GDM1 (cell line): ENCODE measurements around the gene HOXD3.

Experiments
- DNase-seq: peaks from one replicate; lab custom pipeline; 2025; lab: John Stamatoyannopoulos, UW

Gene HOXD3

DNA sequence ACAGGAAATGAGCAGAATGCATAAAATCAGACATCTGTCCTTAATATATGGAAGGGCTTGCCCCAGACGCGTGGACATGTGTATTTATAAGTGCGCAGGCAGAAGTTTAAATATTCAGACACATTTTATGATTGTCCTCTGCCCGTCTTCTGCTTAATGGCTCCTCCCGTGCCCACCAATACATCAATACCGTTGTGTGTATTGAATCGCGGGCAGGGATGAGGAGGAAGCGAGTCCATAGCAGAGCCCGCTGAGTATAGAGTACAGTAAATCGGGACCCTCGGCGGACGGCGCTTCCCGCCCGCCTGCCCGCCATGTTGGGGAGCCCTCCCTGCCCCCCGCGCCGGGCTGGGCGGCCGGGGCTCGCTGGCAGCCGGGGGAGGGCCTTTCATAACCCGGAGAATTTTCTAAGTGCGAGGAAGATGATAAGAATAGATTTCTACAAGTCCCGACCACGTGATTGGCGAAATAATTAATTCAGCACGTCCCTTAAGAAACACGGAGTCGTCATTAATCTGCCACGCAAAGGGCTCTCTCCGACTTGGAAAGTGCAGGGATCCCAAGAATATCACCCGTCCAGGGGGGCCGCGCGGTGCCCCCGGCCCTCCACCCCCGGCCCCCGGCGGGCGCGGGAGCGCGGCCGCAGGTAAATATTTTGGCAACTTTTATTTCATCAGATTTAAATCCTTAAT, at the start of gene HOXD3:
HOXD3 (plus strand) TSS at position 501 of the 692 bp plus-strand sequence. CDS start 11,808 bp downstream, outside the sequence.
- no peak for DNase-seq

DNA sequence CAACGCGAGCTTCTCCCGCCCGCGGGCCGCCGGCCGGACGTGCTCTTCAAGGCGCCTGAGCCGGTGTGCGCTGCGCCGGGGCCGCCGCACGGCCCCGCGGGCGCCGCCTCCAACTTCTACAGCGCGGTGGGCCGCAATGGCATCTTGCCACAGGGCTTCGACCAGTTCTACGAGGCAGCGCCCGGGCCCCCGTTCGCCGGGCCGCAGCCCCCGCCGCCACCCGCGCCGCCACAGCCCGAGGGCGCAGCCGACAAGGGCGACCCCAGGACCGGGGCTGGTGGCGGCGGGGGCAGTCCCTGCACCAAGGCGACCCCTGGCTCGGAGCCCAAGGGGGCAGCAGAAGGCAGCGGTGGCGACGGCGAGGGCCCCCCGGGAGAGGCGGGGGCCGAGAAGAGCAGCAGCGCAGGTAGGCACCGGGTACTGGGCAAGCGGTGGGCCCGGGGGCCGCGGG, 49.4 kb upstream of the HOXD3 start:
- no peak for DNase-seq

DNA sequence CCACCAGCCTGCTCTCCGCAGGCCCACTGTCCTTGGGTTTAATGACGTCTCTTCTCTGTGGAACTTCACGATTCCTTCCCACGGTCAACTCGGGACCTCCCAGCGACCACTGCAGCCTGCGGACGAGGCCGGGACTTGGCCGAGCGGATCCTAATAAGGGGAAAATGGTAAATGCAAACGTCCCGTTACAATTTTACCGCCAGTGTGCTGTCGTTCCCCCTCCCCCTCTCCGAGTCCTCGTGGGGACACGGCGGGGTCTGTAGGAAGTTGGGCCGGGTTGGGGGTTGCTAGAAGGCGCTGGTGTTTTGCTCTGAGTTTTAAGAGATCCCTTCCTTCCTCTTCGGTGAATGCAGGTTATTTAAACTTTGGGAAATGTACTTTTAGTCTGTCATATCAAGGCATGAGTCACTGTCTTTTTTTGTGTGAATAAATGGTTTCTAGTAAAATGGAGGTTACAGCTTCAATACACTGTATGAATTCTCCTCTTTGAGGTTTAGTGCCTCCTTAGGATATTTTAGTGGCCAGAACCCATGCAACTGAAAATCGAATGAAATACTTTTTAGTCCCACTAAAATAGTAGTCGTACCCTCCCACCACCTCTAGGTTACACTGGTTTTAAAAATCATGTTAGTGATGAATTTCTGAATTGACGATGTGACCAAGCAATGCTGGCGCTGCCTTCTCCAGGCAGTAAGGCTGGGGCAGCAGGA, 47.8 kb upstream of the HOXD3 start:
- no peak for DNase-seq

DNA sequence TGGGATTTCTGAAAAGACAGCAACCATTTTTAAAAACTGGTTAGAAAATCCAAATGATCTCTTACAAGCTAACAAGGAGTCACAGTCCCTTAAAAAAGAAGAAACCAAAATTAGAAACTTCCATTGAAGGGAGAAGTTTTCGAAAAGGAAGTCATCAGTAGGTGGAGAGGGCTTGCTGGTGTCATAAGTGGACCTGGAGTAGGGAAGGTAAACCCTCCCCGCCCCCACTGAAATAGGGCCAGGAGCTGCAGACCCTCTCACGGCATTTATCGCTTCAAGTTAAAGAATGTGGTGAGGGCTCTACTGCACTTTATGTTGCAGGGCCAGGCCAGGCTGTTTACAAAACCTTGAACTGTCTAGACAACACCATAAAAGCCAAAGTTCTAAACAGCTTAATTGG, 47.2 kb upstream of the HOXD3 start:
- DNase-seq = no peak

DNA sequence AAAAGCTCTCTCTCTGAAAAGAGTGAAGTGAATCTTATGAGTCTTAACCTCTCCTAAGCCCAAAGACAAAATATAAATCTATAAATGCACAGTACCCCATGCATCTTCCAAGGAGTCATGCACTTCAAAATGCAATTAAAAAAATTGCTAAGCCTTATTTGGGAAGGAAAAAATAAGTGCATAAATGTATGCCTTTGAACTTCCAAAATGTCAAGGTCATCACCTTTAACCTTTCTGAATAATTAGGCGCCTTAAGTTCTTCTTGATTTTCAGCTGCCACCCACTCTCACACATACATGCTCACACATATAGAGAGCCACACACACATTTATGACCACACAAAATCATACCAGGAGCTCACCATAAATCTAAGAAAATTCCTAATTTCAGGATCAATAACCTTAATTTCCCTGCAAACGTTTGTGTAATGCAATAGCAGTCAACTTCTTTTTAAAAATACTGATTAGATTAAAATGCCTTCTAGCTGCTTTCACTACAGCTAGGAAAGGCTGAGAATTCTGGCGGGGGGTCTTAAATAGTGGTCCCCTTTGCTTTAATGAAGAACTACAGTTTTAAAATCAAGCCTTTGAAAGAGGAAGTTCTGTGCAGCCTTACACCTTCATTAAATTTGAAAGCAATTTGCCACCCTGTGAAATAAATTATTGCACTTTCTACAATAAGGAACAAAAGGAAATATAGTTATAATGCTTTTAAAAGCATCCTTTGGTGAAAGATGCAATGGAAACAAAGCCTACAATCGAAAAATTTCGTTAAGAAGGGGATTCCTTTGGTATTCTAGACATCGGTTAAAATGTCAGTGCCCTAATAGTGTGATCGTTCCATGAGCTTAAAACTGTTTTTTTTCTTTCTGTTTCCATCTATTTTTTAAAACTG, 46.4 kb upstream of the HOXD3 start:
- no peak for DNase-seq

DNA sequence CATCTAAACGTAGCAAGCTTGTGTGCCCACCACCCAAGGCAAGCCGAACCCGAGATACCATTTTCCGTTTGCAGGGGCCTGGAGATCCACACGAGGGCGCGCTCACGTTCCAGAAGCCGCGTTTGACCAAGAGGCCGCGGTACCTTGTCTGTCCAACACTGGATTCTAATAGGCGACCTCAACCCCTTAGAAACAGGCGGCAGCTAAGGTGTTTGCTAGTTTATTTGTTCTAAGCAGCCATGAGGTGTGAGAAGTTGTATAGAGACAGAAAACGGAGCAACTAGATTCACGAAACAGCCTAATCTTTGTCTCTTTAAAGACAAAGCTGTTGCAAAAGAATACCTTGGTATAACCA, 45.8 kb upstream of the HOXD3 start:
- DNase-seq = no peak

DNA sequence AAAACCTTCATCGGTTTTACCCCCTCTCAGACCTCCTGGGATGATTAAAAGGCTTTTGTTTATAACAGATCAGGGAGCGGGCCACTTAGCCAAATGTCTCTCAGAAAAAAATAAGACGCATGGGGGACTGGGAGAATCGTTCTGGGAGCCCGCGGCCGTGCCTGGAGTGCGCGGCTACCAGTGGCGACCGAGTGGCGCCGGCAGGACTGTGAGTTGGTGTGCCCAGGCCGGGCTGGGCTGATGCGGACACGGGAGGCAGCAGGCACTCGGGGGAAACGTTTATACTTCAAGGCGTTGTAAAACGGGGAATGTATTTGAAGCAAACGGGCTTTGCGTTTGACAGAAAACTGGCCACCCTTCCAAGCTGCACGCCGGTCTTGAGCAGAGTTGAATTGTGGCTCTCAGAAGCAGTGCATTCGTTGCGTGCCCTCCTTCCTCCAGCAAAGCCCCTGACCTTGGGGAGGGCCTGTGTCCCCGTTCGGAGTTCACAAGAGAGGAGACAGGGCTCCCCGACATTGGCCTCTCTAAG, 45.2 kb upstream of the HOXD3 start:
- no peak for DNase-seq

DNA sequence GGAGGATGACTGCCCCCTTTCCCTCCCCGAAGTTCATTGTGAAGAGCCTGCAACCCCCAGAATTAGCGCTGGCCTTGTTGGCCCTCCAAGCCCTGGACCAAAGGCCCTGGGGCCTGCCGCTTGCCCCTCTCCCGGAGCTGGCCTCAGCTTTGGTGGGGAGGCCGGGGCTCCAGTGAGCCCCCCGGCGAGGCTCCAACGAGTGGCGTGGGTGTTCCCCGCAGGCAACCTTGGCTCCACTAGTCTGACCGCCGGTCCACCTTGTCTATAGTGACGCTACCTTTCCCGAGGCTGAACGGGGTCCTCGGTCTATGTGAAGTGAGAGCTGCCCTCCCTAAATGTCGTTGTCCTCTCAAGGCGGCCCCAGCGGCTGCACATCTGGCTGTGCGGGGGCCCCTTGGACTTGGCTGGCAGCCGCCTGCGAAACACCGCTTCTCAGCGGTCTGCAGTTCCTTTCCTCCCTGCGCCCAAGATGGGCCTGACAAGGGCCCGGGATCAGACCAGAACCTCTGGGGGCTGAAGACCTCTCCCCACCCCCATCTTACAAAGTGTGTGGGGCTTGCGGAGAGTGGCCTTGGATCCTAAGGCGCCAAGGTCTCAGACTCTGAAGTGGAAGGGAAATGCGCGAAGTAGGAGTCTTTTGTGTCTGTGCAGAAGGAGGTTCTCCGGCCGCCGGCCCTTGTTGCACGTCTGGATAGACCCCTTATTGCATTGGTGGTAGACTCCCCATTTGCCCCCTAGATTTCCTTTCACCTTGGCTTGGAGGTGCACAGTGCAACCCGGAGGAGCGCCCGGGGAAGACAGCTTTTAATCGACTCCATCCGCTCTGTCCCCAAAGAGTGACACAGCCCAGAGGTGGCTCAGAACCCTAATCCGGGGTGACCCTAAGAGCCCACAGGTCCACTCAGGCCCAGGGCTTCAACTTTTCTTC, 44.5 kb upstream of the HOXD3 start:
- no peak for DNase-seq

DNA sequence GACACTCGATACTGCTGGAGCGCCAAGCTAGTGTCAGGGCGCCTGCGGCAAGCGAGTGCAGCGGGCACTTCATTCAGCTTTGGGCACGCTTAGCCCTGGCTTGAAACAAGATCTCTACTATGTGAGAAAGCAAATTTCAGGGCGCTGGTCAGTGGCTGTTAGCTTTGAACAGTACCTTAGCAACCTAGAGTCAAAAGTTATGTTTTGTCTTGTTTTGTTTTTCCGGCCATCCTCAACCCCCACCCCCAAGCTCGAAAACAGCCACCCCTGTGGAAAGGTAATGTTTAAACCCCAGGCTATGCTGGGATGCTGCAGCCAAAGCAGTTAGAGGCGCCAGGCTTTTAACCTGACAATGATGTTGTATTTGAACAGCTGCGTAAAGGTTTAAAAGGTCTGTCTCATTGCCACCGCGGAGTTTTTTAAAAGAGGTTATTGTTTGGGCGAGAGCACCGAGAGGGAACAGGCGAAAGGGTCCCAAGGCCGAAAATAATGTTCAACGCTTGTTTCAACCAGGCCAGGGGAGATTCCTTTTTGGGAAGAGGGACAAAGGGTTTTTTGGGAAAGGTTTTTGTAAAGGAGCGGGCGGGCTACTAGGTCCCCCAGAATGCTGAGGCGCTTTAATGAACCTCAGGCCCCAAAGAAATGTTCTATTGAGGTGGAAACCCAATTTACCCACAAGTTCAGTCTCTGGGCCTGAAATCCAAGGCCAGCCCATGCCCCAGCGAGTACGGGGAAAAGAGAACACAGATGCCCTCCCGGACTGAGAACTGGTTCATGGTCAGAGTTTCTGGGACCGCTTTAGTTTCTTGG, 42.8 kb upstream of the HOXD3 start:
- DNase-seq = no peak

DNA sequence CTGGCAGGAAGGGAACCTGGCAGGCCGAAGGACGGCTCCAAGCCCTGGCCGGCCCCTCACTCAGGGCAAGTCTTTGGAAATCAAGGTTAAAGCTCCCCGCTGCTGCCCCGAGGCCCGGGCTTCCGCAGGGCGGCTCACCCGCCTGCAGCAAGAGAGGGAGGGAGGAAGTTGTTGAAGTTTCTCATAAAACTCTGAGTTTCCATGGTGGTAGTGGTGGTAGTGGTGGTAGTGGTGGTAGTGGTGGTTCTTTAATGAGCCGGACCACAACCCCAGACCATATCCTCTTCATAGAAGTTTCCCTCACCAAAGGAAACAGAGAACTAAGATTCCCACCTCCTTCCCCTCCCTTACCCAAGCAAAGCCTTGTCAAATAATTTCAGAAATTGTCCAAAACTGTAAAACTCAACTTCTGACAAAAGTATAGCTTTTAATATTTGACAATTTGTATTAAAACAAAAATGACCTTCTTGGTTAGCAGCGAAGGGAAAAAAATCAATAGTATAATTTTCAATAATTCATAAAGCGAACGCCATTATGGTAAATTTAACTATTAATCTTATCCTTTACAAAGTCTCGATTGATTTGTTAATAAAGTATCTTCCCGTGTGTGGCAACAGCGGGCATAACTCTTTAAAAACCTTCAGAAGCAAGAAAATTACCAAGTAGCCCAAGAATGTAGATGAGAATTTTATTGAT, 42.0 kb upstream of the HOXD3 start:
- no peak for DNase-seq

DNA sequence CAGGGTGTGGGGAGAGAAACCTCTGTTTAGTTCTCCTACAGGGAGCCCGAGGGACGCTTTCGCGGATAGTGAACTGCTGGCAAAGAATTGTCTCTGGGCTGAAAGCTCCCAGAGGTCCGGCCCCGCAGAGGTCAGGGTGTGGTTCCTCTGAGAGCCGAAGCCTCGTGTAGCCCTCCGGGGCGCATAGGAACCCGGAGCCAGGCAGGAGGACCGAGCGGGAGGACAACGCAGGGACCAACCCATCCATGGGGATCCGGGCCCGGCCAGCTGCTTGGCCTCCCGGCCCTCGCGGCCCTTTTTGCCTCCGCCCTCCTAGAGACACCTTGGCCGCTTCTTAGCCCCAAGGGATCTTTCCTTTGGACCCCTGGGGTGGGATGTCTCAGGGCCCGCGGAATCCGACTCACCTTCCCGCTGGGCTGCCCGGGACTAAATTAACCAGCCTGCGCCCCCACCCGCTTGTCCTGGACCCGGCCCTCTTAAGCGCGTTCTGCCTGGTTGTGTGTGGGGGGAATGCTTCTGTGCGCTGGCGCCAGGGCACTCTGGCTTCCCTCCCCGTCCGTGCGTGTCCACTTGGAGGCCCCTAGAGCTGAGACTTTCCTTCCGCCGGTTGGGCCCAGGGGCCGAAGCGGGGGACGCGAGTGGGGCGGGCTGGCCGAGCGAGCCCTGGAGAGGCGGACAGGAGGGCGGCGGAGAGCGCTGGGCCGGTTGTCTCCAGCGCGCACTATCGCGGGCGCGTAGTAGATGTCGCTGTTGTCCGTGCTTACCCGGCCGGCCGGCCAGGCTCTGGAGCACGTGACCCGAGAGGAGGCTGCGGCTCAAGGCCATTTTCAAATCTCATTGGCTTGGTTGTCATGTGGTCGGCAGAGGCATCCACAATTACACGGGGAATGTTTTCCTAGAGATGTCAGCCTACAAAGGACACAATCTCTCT, 41.0 kb upstream of the HOXD3 start, which contains the start of gene HOXD10:
HOXD10 (plus strand) TSS at position 896 of the 931 bp plus-strand sequence. CDS start 56 bp downstream, outside the sequence.
- DNase-seq = no peak

DNA sequence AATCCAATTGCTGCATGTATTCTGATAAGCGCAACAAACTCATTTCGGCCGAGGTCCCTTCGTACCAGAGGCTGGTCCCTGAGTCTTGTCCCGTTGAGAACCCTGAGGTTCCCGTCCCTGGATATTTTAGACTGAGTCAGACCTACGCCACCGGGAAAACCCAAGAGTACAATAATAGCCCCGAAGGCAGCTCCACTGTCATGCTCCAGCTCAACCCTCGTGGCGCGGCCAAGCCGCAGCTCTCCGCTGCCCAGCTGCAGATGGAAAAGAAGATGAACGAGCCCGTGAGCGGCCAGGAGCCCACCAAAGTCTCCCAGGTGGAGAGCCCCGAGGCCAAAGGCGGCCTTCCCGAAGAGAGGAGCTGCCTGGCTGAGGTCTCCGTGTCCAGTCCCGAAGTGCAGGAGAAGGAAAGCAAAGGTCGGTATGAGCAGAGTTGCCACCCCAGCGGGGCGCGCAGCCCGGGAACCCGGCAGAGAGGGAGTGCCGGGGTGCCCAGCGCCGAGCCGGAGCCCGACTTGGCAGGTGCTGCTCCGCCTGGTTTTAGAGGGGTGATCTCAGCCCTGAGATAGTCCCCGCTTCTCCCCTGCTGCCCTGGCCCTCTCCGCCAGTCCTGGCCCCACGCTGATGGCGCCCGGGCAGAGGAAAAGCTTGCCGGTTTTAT, 39.8 kb upstream of the HOXD3 start:
- no peak for DNase-seq

DNA sequence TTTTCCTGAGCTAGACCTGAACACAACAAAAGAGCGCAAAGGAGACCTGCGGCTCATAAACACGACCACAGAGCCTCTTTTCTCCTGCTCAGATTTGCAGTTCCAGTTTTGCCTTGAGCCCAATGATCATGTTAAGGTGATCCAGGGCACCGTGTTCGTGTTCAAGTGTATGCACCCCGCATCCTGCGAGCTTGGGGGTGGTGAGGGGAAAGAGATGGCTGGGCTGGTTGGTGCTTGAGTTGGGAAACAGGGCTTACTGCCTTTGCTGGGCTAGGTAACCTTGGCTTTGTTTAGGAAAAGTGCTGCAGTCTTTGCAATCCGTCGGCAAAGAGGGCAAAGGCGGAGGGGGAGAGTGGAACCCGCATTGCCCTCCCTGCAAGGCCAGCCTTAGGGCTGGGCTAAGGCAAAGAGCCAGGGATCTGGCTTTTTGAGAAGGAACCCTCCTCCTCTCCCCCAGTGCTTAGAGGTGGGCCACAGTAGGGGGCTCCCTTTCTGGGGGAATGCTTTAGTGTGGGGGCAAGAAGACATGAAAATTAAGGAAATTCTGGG, 39.2 kb upstream of the HOXD3 start:
- no peak for DNase-seq

DNA sequence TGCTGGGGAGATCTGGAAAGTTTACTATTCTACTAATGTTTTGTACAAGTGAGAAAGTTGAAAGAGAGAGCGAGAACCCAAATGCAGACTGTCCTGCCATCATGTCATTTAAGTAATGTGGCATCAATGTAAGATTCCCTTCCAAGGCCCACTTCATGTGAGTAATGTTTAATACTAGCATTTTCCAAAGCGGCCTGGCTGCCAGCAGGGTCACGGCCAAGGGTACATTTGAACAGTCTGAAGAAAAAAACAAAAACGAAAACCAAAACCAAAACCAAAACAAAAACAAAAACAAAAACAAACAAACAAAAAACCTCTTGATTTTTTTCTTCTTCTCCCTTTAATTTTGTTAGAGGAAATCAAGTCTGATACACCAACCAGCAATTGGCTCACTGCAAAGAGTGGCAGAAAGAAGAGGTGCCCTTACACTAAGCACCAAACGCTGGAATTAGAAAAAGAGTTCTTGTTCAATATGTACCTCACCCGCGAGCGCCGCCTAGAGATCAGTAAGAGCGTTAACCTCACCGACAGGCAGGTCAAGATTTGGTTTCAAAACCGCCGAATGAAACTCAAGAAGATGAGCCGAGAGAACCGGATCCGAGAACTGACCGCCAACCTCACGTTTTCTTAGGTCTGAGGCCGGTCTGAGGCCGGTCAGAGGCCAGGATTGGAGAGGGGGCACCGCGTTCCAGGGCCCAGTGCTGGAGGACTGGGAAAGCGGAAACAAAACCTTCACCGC, 38.3 kb upstream of the HOXD3 start:
- no peak for DNase-seq

DNA sequence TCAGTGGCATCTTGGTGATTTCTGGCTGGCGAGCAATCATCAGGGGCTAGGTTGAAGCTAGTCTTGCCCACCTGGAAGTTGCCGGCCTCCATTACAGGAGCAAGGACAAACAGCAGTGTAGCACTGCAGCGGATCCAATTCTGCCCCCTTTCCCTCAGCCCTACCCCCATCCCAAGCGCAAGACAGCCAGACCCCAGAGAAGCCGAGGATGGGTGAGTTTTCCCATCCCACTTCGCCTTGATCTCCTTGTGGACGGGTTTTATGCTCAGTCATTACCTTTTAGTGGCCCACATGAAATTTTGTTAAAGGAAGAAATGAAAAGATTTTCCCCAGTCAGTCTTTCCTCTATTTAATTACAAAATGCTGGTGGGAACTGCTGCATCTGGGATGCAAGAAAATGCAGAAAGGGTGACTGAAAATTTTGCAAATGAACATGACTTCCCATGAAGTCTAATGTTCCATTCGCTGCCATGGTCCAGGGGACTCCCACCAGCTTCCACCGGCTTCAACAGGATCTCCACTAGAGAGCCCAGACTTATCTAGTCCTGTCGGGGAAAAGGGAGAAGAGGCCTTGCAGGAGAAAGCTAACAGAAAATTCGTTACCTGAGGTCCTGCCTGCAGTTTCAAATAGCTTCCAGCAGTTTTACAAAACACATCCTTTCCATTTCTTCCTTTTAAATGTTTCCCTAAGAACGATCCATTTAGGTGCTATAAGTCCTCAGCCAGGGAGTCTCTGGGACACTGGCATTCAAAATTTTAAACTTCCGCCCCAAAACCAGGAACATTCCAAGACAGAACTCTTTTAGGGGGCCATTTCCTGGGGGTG, 36.5 kb upstream of the HOXD3 start:
- no peak for DNase-seq
